Activated CD4-positive, alpha-beta T cell treated with anti-CD3 and anti-CD28 coated beads, Interleukin-2, amount 10 ng/mL, durations not matched to agents 24 days and 14 days (primary cell): ENCODE data around the gene RBM17. TPM values are rescaled to one million over a fixed set of nuclear protein-coding genes. Genes with fewer than 3 reads are reported as not detected.

Experiments used
- DNase-seq: peaks from one replicate; pipeline ENCODE4 v3.0.0; 2022
- H3K27ac Mint-ChIP-seq: one replicate; pipeline ENCODE4 v1.8.0; 2022; ENCODE audit warnings: mild to moderate bottlenecking, mixed read lengths
- H3K27me3 Mint-ChIP-seq: one replicate; pipeline ENCODE4 v1.8.0; 2022; ENCODE audit warnings: mixed read lengths
- H3K36me3 Mint-ChIP-seq: one replicate; pipeline ENCODE4 v1.8.0; 2022; ENCODE audit warnings: low read depth, mild to moderate bottlenecking, mixed read lengths
- H3K4me1 Mint-ChIP-seq: one replicate; pipeline ENCODE4 v1.8.0; 2021; ENCODE audit warnings: mixed read lengths
- H3K4me3 Mint-ChIP-seq: one replicate; pipeline ENCODE4 v1.8.0; 2022; ENCODE audit warnings: mild to moderate bottlenecking, moderate library complexity, mixed read lengths
- H3K9me3 Mint-ChIP-seq: one replicate; pipeline ENCODE4 v1.8.0; 2021; ENCODE audit warnings: mixed read lengths
- intact Hi-C: fragments of 100-400 bp; cut with micrococcal nuclease; formaldehyde crosslinking; loops from one replicate; pipeline ENCODE4 v1.15.1; 2023
- total RNA-seq: library from RNA; stranded (reverse); gene quantifications from 2 replicates; pipeline ENCODE4 v1.2.3, GENCODE V29; 2022

Gene RBM17
- total RNA-seq, 1 donor from 2014 or later = 262 TPM

DNA sequence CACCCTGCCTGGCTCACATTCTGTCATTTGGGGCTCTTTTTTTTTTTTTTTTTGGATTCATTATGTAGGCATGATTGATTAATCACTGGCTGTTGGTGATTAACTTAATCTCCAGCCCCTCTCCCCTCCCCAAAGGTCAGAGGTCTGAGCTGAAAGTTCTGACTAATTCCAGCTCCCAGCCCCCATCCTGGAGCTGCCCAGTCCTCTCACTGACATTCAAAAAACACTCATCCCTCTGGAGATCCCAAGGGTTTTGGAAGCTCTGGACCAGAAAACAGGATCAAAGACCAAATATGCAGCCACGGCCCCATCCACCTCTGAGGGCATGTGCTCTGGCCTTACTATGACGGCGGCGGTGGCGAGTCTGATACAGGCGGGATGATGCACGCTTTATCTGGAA is 53.8 kb downstream of the RBM17 start:
- DNase-seq = no peak
- intact Hi-C loops = loop anchor here (5.0 kb wide), 1 partner anchor 45 kb away; no protein-coding TSS in a partner anchor
- Mint-ChIP-seq H3K4me1 (peaks cover 63% of the 10 kb centered on the region), H3K9me3 (no peaks in the 10 kb centered on the region), H3K27me3 (peaks cover 1% of the 10 kb centered on the region), H3K4me3 (no peak overlapping the region), H3K27ac (peak overlapping the region; percentile 29), H3K36me3 (peaks cover 16% of the 10 kb centered on the region)

DNA sequence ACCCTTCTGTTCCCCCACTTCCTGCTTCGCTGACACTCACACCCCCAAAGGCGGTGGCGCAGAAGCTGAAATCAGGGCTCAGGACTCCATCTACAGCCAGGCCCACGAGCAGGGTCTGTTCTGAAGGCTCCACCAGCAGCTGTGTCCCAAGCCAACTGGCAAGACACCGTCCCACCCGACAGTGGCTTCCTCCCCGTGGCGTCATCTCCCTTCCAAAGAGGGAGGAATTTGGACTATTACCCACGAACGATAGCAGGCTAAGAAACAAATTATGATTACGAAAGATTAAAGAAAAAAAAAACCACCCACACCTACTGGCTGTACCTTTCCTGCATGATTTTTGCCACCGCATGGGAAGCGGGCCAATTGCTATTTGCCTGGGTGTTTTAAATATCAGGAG is 54.3 kb downstream of the RBM17 start:
- H3K4me3 Mint-ChIP-seq = peak overlapping the region; percentile 89
- intact Hi-C loops = loop anchor here (5.0 kb wide), 1 partner anchor 44 kb away; no protein-coding TSS in a partner anchor
- H3K4me1 Mint-ChIP-seq = peaks cover 69% of the 10 kb centered on the region
- peaks cover 20% of the 10 kb centered on the region for H3K36me3 Mint-ChIP-seq
- DNase-seq = no peak
- H3K9me3 Mint-ChIP-seq = no peaks in the 10 kb centered on the region
- peak overlapping the region; percentile 29 for H3K27ac Mint-ChIP-seq
- H3K27me3 Mint-ChIP-seq = peaks cover 1% of the 10 kb centered on the region

DNA sequence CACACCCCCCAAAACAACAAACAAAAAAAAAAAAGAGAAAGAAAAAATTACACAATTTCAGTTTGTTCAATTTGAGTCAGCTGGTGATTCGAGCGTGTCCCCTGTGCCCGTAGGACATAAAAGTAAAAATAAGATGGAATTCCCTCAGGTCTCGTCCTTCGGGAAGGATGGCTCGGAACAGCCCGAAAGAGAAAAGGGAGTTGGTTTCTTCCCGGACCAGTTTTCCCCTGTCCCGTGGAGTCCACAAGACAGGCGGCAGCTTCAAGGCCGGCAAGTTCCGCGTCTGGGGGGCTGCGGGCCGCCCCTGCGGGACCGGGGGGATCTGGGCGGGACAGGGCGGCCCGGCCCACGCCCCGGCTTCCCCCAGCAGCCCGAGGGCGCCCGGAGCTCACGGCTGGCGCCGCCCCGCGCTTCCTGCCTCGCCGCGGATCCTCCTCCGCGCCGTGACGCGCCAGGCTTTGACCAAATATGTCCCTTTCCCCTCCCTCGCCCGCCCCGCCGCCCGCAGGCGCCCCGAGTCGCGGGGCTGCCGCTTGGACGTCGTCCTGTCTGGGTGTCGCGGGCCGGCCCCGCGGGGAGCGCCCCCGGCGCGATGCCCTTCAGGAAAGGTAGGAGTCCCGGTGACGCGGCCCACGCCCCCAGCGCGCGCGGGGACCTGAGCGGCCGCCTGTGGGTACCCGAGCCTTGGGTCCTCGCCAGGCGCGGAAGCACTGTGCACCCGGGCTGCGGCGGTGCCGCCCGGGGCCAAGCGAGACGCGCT is 55.8 kb downstream of the RBM17 start:
- DNase-seq = peak; percentile 98
- H3K36me3 Mint-ChIP-seq = peaks cover 29% of the 10 kb centered on the region
- H3K9me3 Mint-ChIP-seq = no peaks in the 10 kb centered on the region
- peaks cover 73% of the 10 kb centered on the region for H3K4me1 Mint-ChIP-seq
- H3K27ac Mint-ChIP-seq = peak overlapping the region; percentile 81
- peak overlapping the region; percentile 89 for H3K4me3 Mint-ChIP-seq
- intact Hi-C loops = loop anchor here (5.0 kb wide), 1 partner anchor 43 kb away; no protein-coding TSS in a partner anchor
- H3K27me3 Mint-ChIP-seq = no peaks in the 10 kb centered on the region

DNA sequence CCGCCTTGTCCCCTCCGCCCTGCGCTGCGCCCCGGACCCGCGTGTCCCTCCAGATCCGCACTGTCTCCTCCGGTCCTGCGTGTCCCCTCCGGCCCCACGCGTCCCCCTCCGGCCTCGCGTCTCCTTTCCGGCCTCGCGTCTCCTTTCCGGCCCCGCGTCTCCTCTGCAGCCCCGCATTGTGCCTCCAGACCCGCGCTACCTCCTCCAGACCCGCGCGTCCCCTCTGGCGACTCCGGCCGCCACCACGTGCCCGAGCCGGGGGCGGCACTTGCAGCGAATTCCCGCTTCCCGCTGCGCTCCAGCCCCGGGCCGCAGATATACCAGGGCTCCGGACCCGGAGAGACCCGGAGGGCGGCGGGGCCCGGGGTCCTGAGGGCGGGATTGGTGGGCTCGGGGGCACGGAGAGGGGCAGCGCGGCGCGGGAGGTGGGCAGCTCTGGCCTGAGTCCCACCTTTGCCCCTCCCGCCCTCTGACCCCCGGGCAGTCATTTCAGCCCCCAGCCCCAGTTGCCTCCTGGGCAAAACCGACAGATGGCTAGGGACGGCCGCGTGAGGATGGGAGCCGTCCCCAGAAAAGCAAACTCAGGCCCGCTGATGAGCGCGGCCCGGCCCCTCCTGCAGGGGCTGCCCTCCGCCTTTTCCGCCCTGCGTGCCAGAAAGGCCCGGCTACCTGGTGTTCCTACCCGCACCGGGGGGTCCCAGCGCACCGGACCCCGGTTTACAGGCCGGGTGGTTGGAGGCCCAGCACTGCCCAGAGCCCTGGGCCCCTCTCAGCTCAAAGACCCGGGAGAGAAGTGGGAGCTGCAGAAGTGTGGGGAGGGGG is 56.5 kb downstream of the RBM17 start:
- Mint-ChIP-seq H3K36me3 (peaks cover 33% of the 10 kb centered on the region), H3K27ac (peak overlapping the region; percentile 81), H3K27me3 (no peaks in the 10 kb centered on the region), H3K4me3 (peak overlapping the region; percentile 89), H3K4me1 (peaks cover 72% of the 10 kb centered on the region), H3K9me3 (no peaks in the 10 kb centered on the region)
- intact Hi-C loops = no loop called here
- no peak for DNase-seq

DNA sequence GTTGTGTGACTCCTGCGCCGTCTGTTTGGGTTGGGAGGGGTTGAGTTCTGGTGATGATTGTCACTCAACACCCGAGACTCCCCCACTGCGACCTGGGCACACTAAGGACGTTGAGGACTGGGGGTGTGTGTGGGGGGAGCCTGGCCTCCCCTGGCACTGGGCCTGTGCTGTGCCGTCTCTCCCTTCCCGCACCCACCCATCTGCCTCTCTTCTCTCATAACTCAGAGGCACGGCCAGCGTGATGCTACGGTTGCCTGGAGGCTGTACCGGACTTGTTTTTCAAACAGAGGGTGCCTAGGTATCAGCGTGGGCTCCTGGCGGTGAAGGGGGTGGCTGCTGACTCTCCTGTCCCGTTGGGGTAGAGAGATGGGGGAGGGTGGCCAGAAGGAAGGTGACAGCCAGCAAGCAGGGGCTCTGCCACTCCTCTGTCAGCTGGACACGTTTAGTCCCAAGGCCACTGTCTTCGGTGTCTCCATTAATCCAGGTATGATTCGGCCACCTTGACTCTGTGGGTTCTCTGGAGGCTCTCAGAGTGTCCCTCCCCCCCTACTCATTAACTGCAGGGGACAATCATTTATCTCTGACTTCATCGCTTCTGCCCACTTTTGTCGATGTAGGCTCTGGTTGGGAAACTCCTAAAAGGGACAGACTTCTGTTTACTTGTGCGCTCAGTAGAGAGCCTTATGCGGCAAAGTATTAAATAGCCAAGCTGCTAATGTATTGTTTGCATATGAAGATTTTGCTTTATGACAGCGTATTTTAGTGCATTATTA is 57.4 kb downstream of the RBM17 start:
- Mint-ChIP-seq H3K9me3 (no peaks in the 10 kb centered on the region), H3K4me1 (peaks cover 71% of the 10 kb centered on the region), H3K4me3 (peak overlapping the region; percentile 89), H3K36me3 (peaks cover 38% of the 10 kb centered on the region), H3K27ac (peak overlapping the region; percentile 65), H3K27me3 (no peaks in the 10 kb centered on the region)
- intact Hi-C loops = no loop called here
- no peak for DNase-seq

DNA sequence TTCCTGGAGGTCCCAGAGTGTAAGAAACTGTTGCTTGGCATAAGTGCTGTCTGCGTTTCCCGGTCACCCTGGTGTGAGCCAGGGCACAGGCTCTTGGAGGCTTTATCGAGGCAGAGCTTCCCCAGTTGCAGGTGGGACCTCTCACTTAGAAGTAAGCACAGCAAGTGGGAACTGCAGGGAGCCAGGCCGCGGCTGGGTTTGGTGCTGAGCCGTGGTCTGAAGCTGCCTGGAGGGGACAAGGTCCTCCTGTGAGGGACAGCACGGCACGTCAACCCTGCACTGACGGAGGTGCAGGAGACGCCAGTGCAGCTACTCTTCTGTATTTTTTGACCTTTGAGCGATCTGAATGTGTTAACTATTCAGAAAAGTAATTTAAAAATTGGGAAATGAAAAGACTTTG is 58.1 kb downstream of the RBM17 start:
- peaks cover 68% of the 10 kb centered on the region for H3K4me1 Mint-ChIP-seq
- intact Hi-C loops = no loop called here
- no peaks in the 10 kb centered on the region for H3K9me3 Mint-ChIP-seq
- peaks cover 42% of the 10 kb centered on the region for H3K36me3 Mint-ChIP-seq
- no peaks in the 10 kb centered on the region for H3K27me3 Mint-ChIP-seq
- H3K27ac Mint-ChIP-seq = peak overlapping the region; percentile 37
- H3K4me3 Mint-ChIP-seq = peak overlapping the region; percentile 89
- no peak for DNase-seq

DNA sequence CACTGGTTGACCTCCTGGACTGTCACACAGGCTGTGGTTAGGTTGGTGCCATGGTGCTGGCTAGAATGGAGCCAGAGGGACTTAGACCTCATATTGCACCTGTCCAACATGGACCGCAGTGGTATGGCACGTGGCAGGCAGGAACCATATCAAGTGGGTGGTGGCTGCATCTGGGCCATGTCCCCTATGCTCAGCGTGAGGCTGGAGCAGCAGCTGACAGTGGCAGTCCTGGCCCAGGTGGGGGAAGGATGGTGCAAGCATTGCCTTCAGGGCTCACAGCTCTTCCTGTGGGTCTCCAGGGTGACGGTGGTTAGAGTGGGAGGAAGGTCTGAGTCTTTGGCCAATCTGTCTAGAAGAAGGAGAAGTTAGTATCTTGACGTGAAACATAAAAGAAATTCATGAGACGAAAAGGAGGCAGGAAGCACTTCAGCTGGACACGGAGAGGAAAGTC is 59.4 kb downstream of the RBM17 start:
- Mint-ChIP-seq H3K36me3 (peaks cover 42% of the 10 kb centered on the region), H3K27me3 (no peaks in the 10 kb centered on the region), H3K4me1 (peaks cover 61% of the 10 kb centered on the region), H3K4me3 (peak overlapping the region; percentile 45), H3K9me3 (no peaks in the 10 kb centered on the region), H3K27ac (peak overlapping the region; percentile 54)
- intact Hi-C loops = no loop called here
- DNase-seq = no peak

DNA sequence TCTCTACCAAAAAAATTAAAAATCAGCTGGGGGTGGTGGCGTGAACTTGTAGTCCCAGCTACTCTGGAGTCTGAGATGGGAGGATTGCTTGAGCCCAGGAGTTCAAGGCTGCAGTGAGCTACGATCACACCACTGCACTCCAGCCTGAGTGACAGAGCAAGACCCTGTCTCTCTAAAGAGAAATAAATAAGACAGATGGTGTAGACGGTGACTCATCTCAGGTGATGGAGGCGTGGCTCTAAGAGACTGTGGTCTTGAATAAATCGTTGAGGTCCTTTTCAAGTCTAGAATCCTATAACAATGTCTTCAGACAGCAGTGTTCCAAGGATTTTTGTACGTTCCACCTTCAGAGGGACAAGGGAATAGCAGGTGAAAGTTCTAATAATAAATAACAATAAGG is 60.1 kb downstream of the RBM17 start:
- Mint-ChIP-seq H3K4me3 (peak overlapping the region; percentile 45), H3K9me3 (no peaks in the 10 kb centered on the region), H3K27me3 (no peaks in the 10 kb centered on the region), H3K36me3 (peaks cover 44% of the 10 kb centered on the region), H3K27ac (no peak overlapping the region), H3K4me1 (peaks cover 58% of the 10 kb centered on the region)
- intact Hi-C loops = no loop called here
- no peak for DNase-seq

DNA sequence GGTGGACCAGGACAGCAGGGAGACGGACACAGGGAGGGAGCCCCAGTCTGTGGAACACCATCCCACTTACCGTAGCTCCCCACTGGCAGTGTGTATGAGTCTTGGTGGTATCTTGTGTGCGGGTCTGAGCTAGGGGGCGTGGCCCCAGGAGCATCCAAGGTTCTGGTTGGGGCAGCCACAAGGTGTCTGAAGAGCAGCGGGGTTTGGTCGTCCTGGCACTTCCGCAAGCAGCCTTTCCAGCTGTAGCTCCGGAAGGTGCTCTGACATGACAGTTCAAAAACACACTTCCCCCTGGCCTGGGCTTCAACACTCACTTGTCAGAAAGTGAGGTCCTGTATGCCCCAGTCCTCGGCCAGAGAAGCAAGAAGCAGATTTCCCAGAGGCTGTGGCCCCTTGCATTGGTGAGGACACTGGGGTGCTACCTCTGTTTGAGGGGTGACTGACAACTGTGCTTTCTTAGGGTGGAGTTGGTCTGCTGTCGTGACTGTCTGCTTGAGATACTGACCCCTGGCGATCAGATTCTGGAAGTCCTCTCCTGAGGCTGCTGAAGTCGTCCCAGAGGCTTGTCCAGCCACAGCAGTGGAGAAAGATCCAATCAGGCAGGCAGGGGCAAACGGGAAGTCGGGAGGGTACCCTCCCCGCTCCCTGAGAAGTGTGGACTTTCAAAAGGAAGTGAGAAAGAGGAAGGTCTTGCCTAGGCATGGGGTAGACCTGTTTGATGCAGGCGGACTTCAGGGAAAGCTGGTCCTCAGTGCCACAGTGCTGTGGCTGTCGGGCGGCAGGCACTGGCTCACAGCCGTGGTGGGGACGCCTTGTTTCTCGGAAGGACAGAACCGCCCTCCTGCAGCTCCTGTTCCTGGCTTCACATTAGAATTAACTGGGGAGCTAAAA is 62.5 kb downstream of the RBM17 start:
- no peaks in the 10 kb centered on the region for H3K27me3 Mint-ChIP-seq
- H3K9me3 Mint-ChIP-seq = no peaks in the 10 kb centered on the region
- peak overlapping the region; percentile 72 for H3K4me3 Mint-ChIP-seq
- intact Hi-C loops = loop anchor here (1.0 kb wide), 1 partner anchor 42 kb away; no protein-coding TSS in a partner anchor
- H3K27ac Mint-ChIP-seq = peak overlapping the region; percentile 64
- H3K4me1 Mint-ChIP-seq = peaks cover 53% of the 10 kb centered on the region
- DNase-seq = peak; percentile 88
- H3K36me3 Mint-ChIP-seq = peaks cover 48% of the 10 kb centered on the region

DNA sequence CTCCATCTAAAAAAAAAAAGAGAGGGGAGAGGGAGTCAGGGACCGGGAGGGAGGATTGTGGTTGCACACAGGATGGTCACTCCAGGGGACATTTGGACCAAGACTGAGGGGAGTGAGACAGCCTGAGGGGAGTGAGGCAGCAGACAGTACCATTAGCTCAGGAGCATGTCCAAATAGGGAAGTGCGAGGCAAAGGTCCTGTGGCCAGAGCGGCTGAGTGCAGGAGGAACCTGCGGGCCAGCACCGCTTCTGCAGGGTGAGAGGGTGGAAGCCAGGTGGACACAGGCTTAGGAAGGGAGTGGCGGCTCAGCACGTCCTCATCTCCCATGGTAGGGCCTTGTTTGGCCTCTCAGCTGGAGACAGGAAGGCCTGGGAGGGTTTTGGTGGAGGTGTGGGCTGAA is 65.0 kb downstream of the RBM17 start:
- Mint-ChIP-seq H3K27me3 (no peaks in the 10 kb centered on the region), H3K4me3 (no peak overlapping the region), H3K9me3 (no peaks in the 10 kb centered on the region), H3K27ac (no peak overlapping the region), H3K36me3 (peaks cover 26% of the 10 kb centered on the region), H3K4me1 (peaks cover 28% of the 10 kb centered on the region)
- no peak for DNase-seq
- intact Hi-C loops = no loop called here

DNA sequence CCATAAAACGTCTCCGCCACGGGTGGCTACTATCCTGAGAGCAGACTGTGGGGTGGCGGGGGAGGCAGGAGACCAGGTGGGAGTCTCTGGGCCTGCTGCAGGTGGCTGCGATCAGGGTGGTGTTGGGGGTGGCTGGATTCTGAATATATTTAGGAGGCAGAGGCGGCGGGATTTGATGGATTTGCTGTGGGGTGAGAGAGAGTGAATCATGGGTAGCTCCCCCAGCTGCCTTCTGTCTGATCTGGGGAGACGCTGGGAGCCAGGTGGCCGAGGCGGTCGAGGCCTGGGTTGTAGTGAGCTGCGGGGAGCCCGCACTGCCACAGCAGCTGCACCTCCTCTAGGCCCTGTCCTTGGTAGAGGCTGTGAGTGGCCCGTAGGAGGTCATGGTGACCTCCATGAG is 65.7 kb downstream of the RBM17 start:
- no peak overlapping the region for H3K4me3 Mint-ChIP-seq
- no peak for DNase-seq
- H3K9me3 Mint-ChIP-seq = no peaks in the 10 kb centered on the region
- intact Hi-C loops = no loop called here
- H3K27ac Mint-ChIP-seq = no peak overlapping the region
- H3K27me3 Mint-ChIP-seq = no peaks in the 10 kb centered on the region
- H3K36me3 Mint-ChIP-seq = peaks cover 22% of the 10 kb centered on the region
- H3K4me1 Mint-ChIP-seq = peaks cover 25% of the 10 kb centered on the region

DNA sequence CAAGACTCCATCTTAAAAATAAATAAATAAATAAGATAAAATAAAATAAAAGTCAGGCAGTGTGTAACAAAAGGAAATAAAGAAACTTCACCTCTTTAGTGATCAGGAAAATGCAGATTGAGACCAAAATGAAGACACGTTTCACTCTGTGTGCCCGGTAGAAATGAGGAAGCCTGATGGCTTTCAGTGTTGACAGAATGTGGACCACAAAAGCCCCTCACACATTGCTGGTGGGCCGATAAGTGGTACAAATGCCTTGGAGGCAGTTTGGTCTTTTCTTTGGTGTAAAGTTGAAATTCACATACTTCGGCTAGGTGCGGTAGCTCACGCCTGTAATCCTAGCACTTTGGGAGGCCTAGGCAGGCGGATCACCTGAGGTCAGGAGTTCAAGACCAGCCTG is 69.4 kb downstream of the RBM17 start:
- Mint-ChIP-seq H3K9me3 (no peaks in the 10 kb centered on the region), H3K27ac (no peak overlapping the region), H3K36me3 (peaks cover 9% of the 10 kb centered on the region), H3K4me3 (no peak overlapping the region), H3K4me1 (peaks cover 21% of the 10 kb centered on the region), H3K27me3 (no peaks in the 10 kb centered on the region)
- no peak for DNase-seq
- intact Hi-C loops = no loop called here

DNA sequence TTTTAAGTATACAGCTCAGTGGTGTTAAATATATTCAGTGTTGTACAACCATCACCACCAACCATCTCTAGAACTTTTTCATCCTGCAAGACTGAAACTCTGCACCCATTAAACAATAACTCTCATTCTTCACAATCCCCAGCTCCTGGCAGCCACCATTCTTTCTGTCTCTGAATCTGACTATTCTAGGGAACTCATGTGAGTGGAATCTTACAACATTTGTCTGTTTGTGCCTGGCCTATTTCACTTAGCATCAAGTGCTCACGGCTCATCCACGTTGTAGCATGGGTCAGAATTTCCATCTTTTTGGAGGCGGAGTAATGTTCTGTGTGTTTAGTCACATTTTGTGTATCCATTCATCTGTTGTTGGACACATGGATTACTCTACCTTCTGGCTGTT is 73.1 kb downstream of the RBM17 start:
- intact Hi-C loops = no loop called here
- H3K4me3 Mint-ChIP-seq = no peak overlapping the region

More for the DNA sequence above, 73.1 kb downstream of the RBM17 start:
- H3K27ac Mint-ChIP-seq = peak overlapping the region; percentile 8
- no peak for DNase-seq
- no peaks in the 10 kb centered on the region for H3K27me3 Mint-ChIP-seq
- H3K4me1 Mint-ChIP-seq = peaks cover 37% of the 10 kb centered on the region
- no peaks in the 10 kb centered on the region for H3K9me3 Mint-ChIP-seq
- peaks cover 20% of the 10 kb centered on the region for H3K36me3 Mint-ChIP-seq
